HL-60 (cell line): Measurements from ENCODE around the gene PTPRJ.

Source experiments
- DNase-seq, 2 experiments: peaks; one replicate each; pipeline ENCODE4 v3.0.0-alpha.2; 2010 to 2020; ENCODE audit warnings: low read depth in 1 of 2, low spot score in 1 of 2
- H3K27ac ChIP-seq: fragments of 250-450 bp; sonication (Bioruptor Pico); replicated peaks from 2 replicates; pipeline ENCODE4 v1.5.1; 2020; ENCODE audit warnings: mild to moderate bottlenecking, moderate library complexity
- H3K27me3 ChIP-seq: fragments of 250-450 bp; sonication (Bioruptor Pico); 2 replicates; pipeline ENCODE4 v1.5.1; 2021; ENCODE audit warnings: mild to moderate bottlenecking, moderate library complexity; ENCODE audit not compliant: insufficient read depth, poor library complexity, severe bottlenecking
- H3K4me3 ChIP-seq: replicated peaks from 2 replicates; pipeline ENCODE4 v1.5.1; 2011; ENCODE audit warnings: mild to moderate bottlenecking, control low read depth, low read length; ENCODE audit not compliant: insufficient read depth
- CTCF ChIP-seq: IDR thresholded peaks from one replicate; pipeline ENCODE4 v1.5.1; 2011; ENCODE audit warnings: low read length, control low read depth, inconsistent platforms; ENCODE audit not compliant: insufficient read depth
- GABPA ChIP-seq: IDR thresholded peaks from 2 replicates; pipeline ENCODE4 v1.6.1; 2012; ENCODE audit warnings: low read depth
- POLR2AphosphoS5 ChIP-seq: IDR thresholded peaks from 2 replicates; pipeline ENCODE4 v1.6.1; 2012; ENCODE audit warnings: low read depth
- REST ChIP-seq: IDR thresholded peaks from 2 replicates; pipeline ENCODE4 v1.6.1; 2012; ENCODE audit warnings: low read depth; ENCODE audit not compliant: insufficient replicate concordance
- SPI1 ChIP-seq: IDR thresholded peaks from 2 replicates; pipeline ENCODE4 v1.6.1; 2012; ENCODE audit warnings: low read depth, mild to moderate bottlenecking, borderline replicate concordance

The PTPRJ gene

GRCh38 chr11:48040830-48041444 lies 60.6 kb downstream of the PTPRJ start:
- no peak for TF ChIP-seq SPI1
- no peak for TF ChIP-seq CTCF
- no peak for TF ChIP-seq POLR2AphosphoS5
- Histone ChIP-seq H3K27me3 (no peaks in the 10 kb centered on the region), H3K27ac (no peak overlapping the region), H3K4me3 (no peak overlapping the region)
- no peak for DNase-seq

GRCh38 chr11:48041877-48042695 lies 61.7 kb downstream of the PTPRJ start:
- DNase-seq, result no peak
- no peaks in the 10 kb centered on the region for H3K27me3 ChIP-seq

GRCh38 chr11:48043111-48043990 lies 63.0 kb downstream of the PTPRJ start:
- Histone ChIP-seq H3K4me3 (no peak overlapping the region), H3K27me3 (no peaks in the 10 kb centered on the region), H3K27ac (peak overlapping the region; percentile 11; the same call in 1 of the 2 replicates)
- TF ChIP-seq GABPA, result no peak
- no peak for TF ChIP-seq SPI1
- no peak for TF ChIP-seq CTCF
- TF ChIP-seq POLR2AphosphoS5, result no peak
- no peak for TF ChIP-seq REST
- peak in 1 of 2 experiments; percentile 66 for DNase-seq

More at GRCh38 chr11:48041877-48042695, 61.7 kb downstream of the PTPRJ start:
- Histone ChIP-seq H3K4me3 (no peak overlapping the region), H3K27ac (no peak overlapping the region)
- TF ChIP-seq POLR2AphosphoS5, result no peak
- TF ChIP-seq CTCF, result no peak
- TF ChIP-seq REST, result no peak
